ENCODE results near the gene KLHL29. TPM values are rescaled to one million over a fixed set of nuclear protein-coding genes. Genes with fewer than 3 reads are reported as not detected.

KLHL29 gene
- total and polyA plus RNA-seq, 2 donors (not counting 1 experiment from before 2014, with no cell fraction given) = 1.3 to 3.4 TPM

- no peak for ATAC-seq (ENCODE audit: low read depth)
Measured at GRCh38 chr2:23564615-23564960, 179.6 kb downstream of the KLHL29 start.

DNA sequence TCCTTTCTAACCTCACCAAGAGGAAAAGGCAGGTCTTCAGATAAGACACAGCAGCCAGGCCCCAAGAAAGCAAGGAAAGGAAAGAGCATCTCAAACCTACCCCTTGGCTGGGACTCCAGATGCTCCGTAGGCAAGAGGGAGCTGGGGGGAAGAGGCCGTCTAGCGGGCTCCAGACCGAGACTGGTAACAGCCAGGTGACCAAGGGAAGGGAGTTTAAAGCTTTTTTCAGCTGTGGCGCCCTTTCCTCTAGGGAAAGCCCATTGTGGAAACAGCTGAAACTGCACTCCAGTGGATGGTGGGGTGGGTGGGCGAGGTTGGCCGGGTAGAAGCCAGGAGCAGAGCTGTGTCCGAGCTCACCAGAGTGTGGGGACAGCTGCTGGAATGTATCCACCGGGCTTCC lies 180.4 kb downstream of the KLHL29 start:
- Histone ChIP-seq H3K27me3 (replicated peaks in 1 of 4; ENCODE audit: control extremely low read depth in 1 of 4, control insufficient read depth in 3 of 4, insufficient read depth in 4 of 4, low read length in 3 of 4) (no peaks in the 10 kb centered on the region), H3K4me1 (ENCODE audit: control insufficient read depth in 2 of 2, insufficient read depth in 2 of 2, low read length in 2 of 2) (no peaks in the 10 kb centered on the region), H3K36me3 (replicated peaks in 1 of 2; ENCODE audit: control extremely low read depth in 1 of 2, control insufficient read depth in 1 of 2, extremely low read depth in 1 of 2, insufficient read depth in 2 of 2, low read length in 1 of 2) (no peaks in the 10 kb centered on the region), H3K4me2 (replicated peaks; ENCODE audit: low read depth, low read length, poor library complexity, severe bottlenecking) (no peak overlapping the region), H3K4me3 (ENCODE audit: control extremely low read depth in 1 of 5, extremely low read depth in 1 of 5, insufficient read depth in 1 of 5, low read depth in 2 of 5, low read length in 4 of 5) (no peak overlapping the region), H3K79me2 (ENCODE audit: control insufficient read depth, insufficient read depth, low read length) (no peaks in the 10 kb centered on the region), H3K27ac (ENCODE audit: low read length in 2 of 2) (no peak overlapping the region), H4K20me1 (ENCODE audit: control insufficient read depth, insufficient read depth, low read length, poor library complexity, severe bottlenecking) (no peaks in the 10 kb centered on the region), H3K9me3 (ENCODE audit: control extremely low read depth in 1 of 3, control insufficient read depth in 2 of 3, insufficient read depth in 1 of 3, low read length in 2 of 3) (peaks cover 0 to under 1% (median 0%) of the 10 kb centered on the region in 3 donors), H3K9ac (ENCODE audit: low read length) (no peak overlapping the region), H2AFZ (ENCODE audit: insufficient read depth, low read depth, low read length, poor library complexity, severe bottlenecking) (no peak overlapping the region)
- no peak for TF ChIP-seq EZH2 (IDR thresholded peaks at IDR 0.05; ENCODE audit: borderline replicate concordance, insufficient read depth, low read depth, low read length, poor library complexity, severe bottlenecking)
- TF ChIP-seq, protein P1, sequence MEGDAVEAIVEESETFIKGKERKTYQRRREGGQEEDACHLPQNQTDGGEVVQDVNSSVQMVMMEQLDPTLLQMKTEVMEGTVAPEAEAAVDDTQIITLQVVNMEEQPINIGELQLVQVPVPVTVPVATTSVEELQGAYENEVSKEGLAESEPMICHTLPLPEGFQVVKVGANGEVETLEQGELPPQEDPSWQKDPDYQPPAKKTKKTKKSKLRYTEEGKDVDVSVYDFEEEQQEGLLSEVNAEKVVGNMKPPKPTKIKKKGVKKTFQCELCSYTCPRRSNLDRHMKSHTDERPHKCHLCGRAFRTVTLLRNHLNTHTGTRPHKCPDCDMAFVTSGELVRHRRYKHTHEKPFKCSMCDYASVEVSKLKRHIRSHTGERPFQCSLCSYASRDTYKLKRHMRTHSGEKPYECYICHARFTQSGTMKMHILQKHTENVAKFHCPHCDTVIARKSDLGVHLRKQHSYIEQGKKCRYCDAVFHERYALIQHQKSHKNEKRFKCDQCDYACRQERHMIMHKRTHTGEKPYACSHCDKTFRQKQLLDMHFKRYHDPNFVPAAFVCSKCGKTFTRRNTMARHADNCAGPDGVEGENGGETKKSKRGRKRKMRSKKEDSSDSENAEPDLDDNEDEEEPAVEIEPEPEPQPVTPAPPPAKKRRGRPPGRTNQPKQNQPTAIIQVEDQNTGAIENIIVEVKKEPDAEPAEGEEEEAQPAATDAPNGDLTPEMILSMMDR (IDR thresholded peaks at IDR 0.05) = no peak
- no peaks in the 10 kb centered on the region for H3K9me3 Mint-ChIP-seq (ENCODE audit: insufficient read depth)
- CTCF ChIA-PET = no interaction called here
- H3K4me1 Mint-ChIP-seq = no peaks in the 10 kb centered on the region
- H3K27ac Mint-ChIP-seq = no peak overlapping the region
- no peaks in the 10 kb centered on the region for H3K27me3 Mint-ChIP-seq
- POLR2A ChIA-PET = no interaction called here
- WGBS (ENCODE audit: insufficient coverage) = 92% methylated on average over 9 of the region's 9 CpGs
- intact Hi-C loops (cut with micrococcal nuclease) = no loop called here
- no peak overlapping the region for H3K4me3 Mint-ChIP-seq
- no peak for ATAC-seq (ENCODE audit: low read depth)
- DNase-seq = no peak

More at GRCh38 chr2:23564615-23564960, 179.6 kb downstream of the KLHL29 start:
- no peaks in the 10 kb centered on the region for H4K20me1 ChIP-seq (ENCODE audit: control insufficient read depth, insufficient read depth, low read length, poor library complexity, severe bottlenecking)
- no peak overlapping the region for H3K27ac Mint-ChIP-seq
- WGBS (ENCODE audit: insufficient coverage) = 96% methylated on average over 8 of the region's 8 CpGs
- no peaks in the 10 kb centered on the region for H3K79me2 ChIP-seq (ENCODE audit: control insufficient read depth, insufficient read depth, low read length)
- no peak overlapping the region for H2AFZ ChIP-seq (ENCODE audit: insufficient read depth, low read depth, low read length, poor library complexity, severe bottlenecking)
- no peaks in the 10 kb centered on the region for H3K4me1 Mint-ChIP-seq
- no peaks in the 10 kb centered on the region for H3K27me3 Mint-ChIP-seq
- H3K9me3 ChIP-seq (ENCODE audit: control extremely low read depth in 1 of 3, control insufficient read depth in 2 of 3, insufficient read depth in 1 of 3, low read length in 2 of 3) = no peaks in the 10 kb centered on the region
- no peak overlapping the region for H3K4me2 ChIP-seq (replicated peaks; ENCODE audit: low read depth, low read length, poor library complexity, severe bottlenecking)
- intact Hi-C loops (cut with micrococcal nuclease) = no loop called here
- H3K36me3 ChIP-seq (replicated peaks in 1 of 2; ENCODE audit: control extremely low read depth in 1 of 2, control insufficient read depth in 1 of 2, extremely low read depth in 1 of 2, insufficient read depth in 2 of 2, low read length in 1 of 2) = no peaks in the 10 kb centered on the region
- H3K27me3 ChIP-seq (replicated peaks in 1 of 4; ENCODE audit: control extremely low read depth in 1 of 4, control insufficient read depth in 3 of 4, insufficient read depth in 4 of 4, low read length in 3 of 4) = no peaks in the 10 kb centered on the region
- no peak overlapping the region for H3K9ac ChIP-seq (ENCODE audit: low read length)
- H3K27ac ChIP-seq (ENCODE audit: low read length in 2 of 2) = no peak overlapping the region
- no peaks in the 10 kb centered on the region for H3K9me3 Mint-ChIP-seq (ENCODE audit: insufficient read depth)
- H3K4me3 Mint-ChIP-seq = no peak overlapping the region
- ChIA-PET CTCF (no interaction called here), POLR2A (no interaction called here)
- no peak overlapping the region for H3K4me3 ChIP-seq (ENCODE audit: control extremely low read depth in 1 of 5, extremely low read depth in 1 of 5, insufficient read depth in 1 of 5, low read depth in 2 of 5, low read length in 4 of 5)
- H3K4me1 ChIP-seq (ENCODE audit: control insufficient read depth in 2 of 2, insufficient read depth in 2 of 2, low read length in 2 of 2) = no peaks in the 10 kb centered on the region
- no peak for DNase-seq
- TF ChIP-seq, protein P1 (IDR thresholded peaks at IDR 0.05) = no peak
- no peak for TF ChIP-seq EZH2 (IDR thresholded peaks at IDR 0.05; ENCODE audit: borderline replicate concordance, insufficient read depth, low read depth, low read length, poor library complexity, severe bottlenecking)

Measured in B cell (primary cell).